Endothelial cell of umbilical vein (primary cell): Measurements from ENCODE around the gene MARS1. TPM values are rescaled to one million over a fixed set of nuclear protein-coding genes. Genes with fewer than 3 reads are reported as not detected.

Source experiments
- BruUV-seq: library from RNA; stranded (reverse); fragments of 400-500 nt; replicated peaks from 2 replicates; lab custom pipeline; 2021; lab: Mats Ljungman, UMichigan
- CTCF ChIA-PET: fragments of 300-600, 350-600 bp; sonication (Branson Sonifier 250); formaldehyde crosslinking; loops from one replicate; lab custom pipeline; 2021; ENCODE audit warnings: antibody characterized with exemption, inconsistent platforms; lab: Charles Lee
- POLR2A ChIA-PET: fragments of 300-600, 350-600 bp; sonication (Branson Sonifier 250); formaldehyde crosslinking; loops from one replicate; lab custom pipeline; 2021; ENCODE audit warnings: antibody characterized with exemption, inconsistent platforms; lab: Charles Lee
- DNase-seq: peaks from one replicate; pipeline ENCODE4 v3.0.0-alpha.2; 2011; ENCODE audit warnings: low read depth, low spot score
- FAIRE-seq: peaks from 2 replicates; lab custom pipeline; 2011; peaks lifted over from hg19 to GRCh38; lab: Jason Lieb, UNC
- H2AFZ ChIP-seq: 2 replicates; pipeline ENCODE4 v1.6.0; 2012; ENCODE audit warnings: low read depth, low read length, control low read depth, inconsistent platforms
- H3K27ac ChIP-seq: 2 replicates; pipeline ENCODE4 v1.5.1; 2011; ENCODE audit warnings: low read depth, mild to moderate bottlenecking, control low read depth, low read length, moderate library complexity; ENCODE audit not compliant: insufficient read depth
- H3K27me3 ChIP-seq, 2 experiments: 2 replicates each; pipeline versions ENCODE4 v1.6.0 to v1.6.1; 2011; ENCODE audit warnings: low read length in 2 of 2, mixed read lengths in 1 of 2; ENCODE audit not compliant: control insufficient read depth in 2 of 2, insufficient read depth in 2 of 2
- H3K36me3 ChIP-seq, 2 experiments: 2 replicates in 1 of 2; 3 replicates in 1 of 2; pipeline ENCODE4 v1.5.1; 2011; ENCODE audit warnings: low read length in 2 of 2, mild to moderate bottlenecking in 1 of 2, moderate library complexity in 1 of 2; ENCODE audit not compliant: control insufficient read depth in 2 of 2, insufficient read depth in 2 of 2; ENCODE audit errors: extremely low read depth in 1 of 2
- H3K4me1 ChIP-seq: 3 replicates; pipeline ENCODE4 v1.5.1; 2011; ENCODE audit warnings: mild to moderate bottlenecking, low read length; ENCODE audit not compliant: control insufficient read depth, insufficient read depth; ENCODE audit errors: extremely low read depth
- H3K4me2 ChIP-seq: 2 replicates; pipeline ENCODE4 v1.6.1; 2011; ENCODE audit warnings: low read length, control low read depth, mixed read lengths; ENCODE audit not compliant: insufficient read depth
- H3K4me3 ChIP-seq, 3 experiments: fragments of 200-600 bp in 1 of 3; sonication (generic), shearing (Covaris generic) in 1 of 3; replicated peaks in 1 of 3; 2 replicates each; pipeline ENCODE4 v1.5.1; 2011 to 2016; ENCODE audit warnings: control low read depth in 3 of 3, low read length in 3 of 3, mild to moderate bottlenecking in 2 of 3, inconsistent platforms in 1 of 3, low read depth in 1 of 3, moderate library complexity in 1 of 3; ENCODE audit not compliant: insufficient read depth in 1 of 3
- H3K79me2 ChIP-seq: 2 replicates; pipeline ENCODE4 v1.6.0; 2012; ENCODE audit warnings: low read length, inconsistent platforms; ENCODE audit not compliant: control insufficient read depth, insufficient read depth
- H3K9ac ChIP-seq: replicated peaks from 2 replicates; pipeline ENCODE3; 2011; ENCODE audit warnings: low read length, control low read depth; ENCODE audit not compliant: insufficient read depth; ENCODE audit errors: extremely low read depth
- H3K9me1 ChIP-seq: replicated peaks from 3 replicates; pipeline ENCODE4 v1.6.0; 2011; ENCODE audit warnings: mild to moderate bottlenecking, low read length; ENCODE audit not compliant: control insufficient read depth, insufficient read depth; ENCODE audit errors: extremely low read depth
- H3K9me3 ChIP-seq: replicated peaks from 2 replicates; pipeline ENCODE4 v1.5.1; 2012; ENCODE audit warnings: low read length, inconsistent platforms; ENCODE audit not compliant: control insufficient read depth, insufficient read depth
- H4K20me1 ChIP-seq: replicated peaks from 2 replicates; pipeline ENCODE3; 2011; ENCODE audit warnings: mild to moderate bottlenecking, low read length; ENCODE audit not compliant: control insufficient read depth, insufficient read depth; ENCODE audit errors: extremely low read depth
- CTCF ChIP-seq, 2 donors: IDR thresholded peaks; 1 replicate in 1 of 2; 2 replicates in 1 of 2; pipeline ENCODE4 v1.5.1; 2011; ENCODE audit warnings: low read length in 2 of 2, mild to moderate bottlenecking in 2 of 2, moderate library complexity in 2 of 2, control low read depth in 1 of 2, inconsistent platforms in 1 of 2, low read depth in 1 of 2; ENCODE audit not compliant: insufficient read depth in 1 of 2; ENCODE audit errors: extremely low read depth in 1 of 2
- EZH2 ChIP-seq: IDR thresholded peaks from 2 replicates; pipeline ENCODE4 v1.6.1; 2012; ENCODE audit warnings: borderline replicate concordance, low read depth, mild to moderate bottlenecking, moderate library complexity, low read length, inconsistent platforms; ENCODE audit not compliant: severe bottlenecking
- FOS ChIP-seq: IDR thresholded peaks from 2 replicates; pipeline ENCODE4 v1.6.1; 2011; ENCODE audit warnings: mild to moderate bottlenecking, low read length, moderate library complexity, borderline replicate concordance; ENCODE audit not compliant: insufficient read depth
- GATA2 ChIP-seq: IDR thresholded peaks from 2 replicates; pipeline ENCODE4 v1.7.0; 2011; ENCODE audit warnings: low read depth, mild to moderate bottlenecking, moderate library complexity, mixed read lengths, low read length; ENCODE audit not compliant: insufficient read length, insufficient read depth
- JUN ChIP-seq: IDR thresholded peaks from 2 replicates; pipeline ENCODE4 v1.6.1; 2011; ENCODE audit warnings: borderline replicate concordance, low read depth; ENCODE audit not compliant: insufficient read length, insufficient read depth
- MAX ChIP-seq: IDR thresholded peaks from 2 replicates; pipeline ENCODE4 v1.6.1; 2011; ENCODE audit not compliant: insufficient read depth, insufficient read length
- MYC ChIP-seq: IDR thresholded peaks from one replicate; pipeline ENCODE4 v1.6.1; 2011; ENCODE audit warnings: mild to moderate bottlenecking, low read depth, low read length
- POLR2A ChIP-seq: IDR thresholded peaks from 2 replicates; pipeline ENCODE4 v1.6.1; 2012; ENCODE audit warnings: low read depth, mild to moderate bottlenecking, control low read depth, low read length
- POLR2AphosphoS5 ChIP-seq: IDR thresholded peaks from 2 replicates; pipeline ENCODE4 v1.6.1; 2012; ENCODE audit warnings: low read depth, mild to moderate bottlenecking, control low read depth, low read length, moderate library complexity; ENCODE audit not compliant: insufficient read depth
- dilution Hi-C: fragments of 300-500 bp; cut with MboI; formaldehyde crosslinking; loops from one replicate; pipeline ENCODE4 v1.15.0; 2019; ENCODE audit warnings: low sequenced_read_pairs; ENCODE audit not compliant: extremely low pct_ligation_motif_present
- intact Hi-C: fragments of 100-400 bp; cut with micrococcal nuclease; formaldehyde crosslinking; loops from one replicate; pipeline ENCODE4 v1.10.0; 2022
- polyA plus RNA-seq, 4 experiments: library from polyadenylated mRNA; depleted of rRNA in 3 of 4; stranded (reverse) in 3 of 4; unstranded in 1 of 4; fragments of >200 nt; gene quantifications; 2 replicates each; pipeline versions ENCODE4 v1.2.1 to v1.2.3, GENCODE V29; 2011 to 2012; ENCODE audit warnings: missing spikeins in 1 of 4
- total RNA-seq: library from RNA; stranded (reverse); gene quantifications from 2 replicates; pipeline ENCODE4 v1.2.3, GENCODE V29; 2021

The MARS1 gene
- total and polyA plus RNA-seq, 2 donors (not counting 3 experiments of a cell fraction or from before 2014, with no cell fraction given), result 118 to 212 TPM

GRCh38 chr12:57530396-57531142 lies 42.7 kb downstream of the MARS1 start:
- H3K4me1 ChIP-seq, result no peaks in the 10 kb centered on the region
- H3K36me3 ChIP-seq, result peaks cover 34 to 65% of the 10 kb centered on the region in 2 experiments
- no peak overlapping the region for H3K4me2 ChIP-seq
- H2AFZ ChIP-seq, result no peak overlapping the region
- no peak overlapping the region for H3K27ac ChIP-seq
- H3K9me3 ChIP-seq, result no peaks in the 10 kb centered on the region
- DNase-seq, result no peak
- CTCF ChIA-PET, result no interaction called here
- no peak for TF ChIP-seq JUN
- TF ChIP-seq POLR2AphosphoS5, result no peak
- no peak for TF ChIP-seq FOS
- TF ChIP-seq MAX, result no peak
- no peak for TF ChIP-seq MYC
- no peak for TF ChIP-seq GATA2
- no peak for TF ChIP-seq CTCF (IDR thresholded peaks at IDR 0.05; ENCODE audit: extremely low read depth in 1 of 2, insufficient read depth in 1 of 2, low read depth in 1 of 2, low read length in 2 of 2)
- no peak for TF ChIP-seq POLR2A
- TF ChIP-seq EZH2, result no peak
- H3K4me3 ChIP-seq, result no peak overlapping the region
- dilution Hi-C loops, result no loop called here
- no peaks in the 10 kb centered on the region for H3K27me3 ChIP-seq
- H3K9ac ChIP-seq, result no peak overlapping the region
- BruUV-seq, result no TSS peak
- H4K20me1 ChIP-seq, result no peaks in the 10 kb centered on the region
- FAIRE-seq, result no peak
- H3K79me2 ChIP-seq, result no peaks in the 10 kb centered on the region
- no peaks in the 10 kb centered on the region for H3K9me1 ChIP-seq
- POLR2A ChIA-PET, result no interaction called here
- intact Hi-C loops, result no loop called here
